NCI-H748 treated with DMSO at 0.1 percent for 48 hours (cell line): ENCODE data around the gene SDK2.
"Not testable (repeated sequence)": the region's sequence is repeated elsewhere in the genome, so short reads cannot be mapped to it uniquely, and the experiment has no call there.

Source experiments
- DNase-seq: peaks from one replicate; lab custom pipeline; 2025; lab: John Stamatoyannopoulos, UW

Gene SDK2

DNA sequence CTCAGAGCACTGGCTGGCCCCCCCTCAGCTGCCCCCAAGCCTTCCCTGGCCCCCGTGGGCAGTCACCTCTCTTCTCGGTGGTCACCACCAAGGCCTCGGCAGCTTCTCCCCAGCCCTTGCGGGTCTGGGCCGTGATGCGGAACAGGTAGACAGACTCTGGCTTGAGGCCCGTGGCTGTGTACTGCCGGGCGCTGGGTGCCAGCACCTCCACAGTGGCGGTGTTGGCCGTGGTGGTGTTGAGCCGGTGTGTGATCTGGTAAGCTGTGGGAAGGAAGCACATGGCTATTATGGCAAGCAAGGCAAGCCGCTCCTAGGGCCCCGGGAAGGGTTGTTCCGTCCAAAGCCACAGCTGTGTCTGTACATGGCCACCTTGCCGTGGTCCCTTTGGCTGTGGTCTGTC, 254.0 kb downstream of the SDK2 start:
- DNase-seq, result no peak

DNA sequence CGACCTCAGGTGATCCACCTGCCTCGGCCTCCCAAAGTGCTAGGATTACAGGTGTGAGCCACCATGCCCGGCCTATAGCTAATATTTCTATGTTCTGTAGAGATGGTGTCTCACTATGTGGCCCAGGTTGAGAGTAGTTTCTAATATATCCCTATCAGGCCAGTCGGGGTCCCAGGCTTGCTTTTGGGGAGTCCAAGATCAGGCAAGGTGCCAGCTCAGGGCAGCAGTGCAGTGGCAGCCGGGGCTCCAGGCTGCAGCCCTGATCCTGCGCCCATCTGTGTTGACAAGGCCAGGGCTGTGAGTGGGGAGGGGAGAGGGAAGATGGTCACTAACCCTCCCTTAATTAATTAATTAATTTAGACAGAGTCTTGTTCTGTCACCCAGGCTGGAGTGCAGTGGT, 254.8 kb downstream of the SDK2 start:
- DNase-seq, result no peak

DNA sequence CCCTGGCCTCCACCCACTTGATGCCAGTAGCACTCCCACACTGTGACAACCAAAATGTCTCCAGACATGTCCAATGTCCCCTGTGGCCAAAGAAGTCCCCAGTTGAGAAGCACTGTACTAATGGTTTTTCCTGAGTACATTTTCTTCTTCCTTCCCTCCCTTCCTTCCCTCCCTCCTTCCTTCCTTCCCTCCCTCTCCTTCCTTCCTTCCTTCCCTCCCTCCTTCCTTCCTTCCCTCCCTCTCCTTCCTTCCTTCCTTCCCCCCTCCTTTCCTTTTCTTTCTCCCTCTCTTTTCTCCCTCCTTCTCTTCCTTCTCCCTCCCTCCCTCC, 255.7 kb downstream of the SDK2 start:
- DNase-seq, result no peak

DNA sequence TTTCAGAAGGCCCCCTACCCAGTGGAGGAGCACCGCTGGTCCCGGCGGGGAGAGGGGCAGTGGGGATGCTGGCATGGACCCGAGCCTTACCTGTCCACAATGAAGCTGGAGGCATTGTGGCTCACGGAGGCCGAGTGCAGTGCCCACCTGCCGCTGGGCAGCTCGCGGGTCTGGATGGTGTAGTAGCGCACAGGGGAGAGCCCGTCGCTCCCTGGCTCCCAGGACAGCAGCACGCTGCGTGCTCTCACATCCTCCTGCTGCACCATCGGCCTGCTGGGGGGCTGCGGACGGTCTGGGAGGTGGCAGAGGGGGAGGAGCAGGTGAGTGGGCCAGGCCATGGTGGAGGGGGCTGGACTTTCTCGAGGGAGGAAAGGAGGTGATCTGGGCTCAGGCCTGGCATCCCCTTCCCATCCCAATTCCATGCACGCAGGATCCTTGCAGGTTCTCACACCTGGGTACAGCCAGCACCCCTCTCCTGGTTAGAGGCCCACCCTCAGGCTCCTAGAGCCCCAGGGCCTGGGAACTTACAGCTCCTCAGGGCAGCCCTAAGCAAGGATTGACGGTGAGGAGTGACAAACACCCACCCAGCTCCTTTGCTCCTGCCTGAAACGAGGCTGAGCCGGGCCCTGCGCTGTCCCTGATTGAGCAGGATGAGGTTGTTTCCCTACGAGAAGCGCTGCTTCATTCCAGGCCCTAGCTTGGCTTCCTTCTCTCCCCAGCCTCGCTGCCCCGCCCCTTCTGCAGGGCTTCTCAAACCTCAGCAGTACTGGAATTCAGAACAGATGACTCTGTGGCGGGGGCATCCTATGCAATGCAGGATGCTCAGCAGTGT, 256.3 kb downstream of the SDK2 start:
- DNase-seq, result no peak

DNA sequence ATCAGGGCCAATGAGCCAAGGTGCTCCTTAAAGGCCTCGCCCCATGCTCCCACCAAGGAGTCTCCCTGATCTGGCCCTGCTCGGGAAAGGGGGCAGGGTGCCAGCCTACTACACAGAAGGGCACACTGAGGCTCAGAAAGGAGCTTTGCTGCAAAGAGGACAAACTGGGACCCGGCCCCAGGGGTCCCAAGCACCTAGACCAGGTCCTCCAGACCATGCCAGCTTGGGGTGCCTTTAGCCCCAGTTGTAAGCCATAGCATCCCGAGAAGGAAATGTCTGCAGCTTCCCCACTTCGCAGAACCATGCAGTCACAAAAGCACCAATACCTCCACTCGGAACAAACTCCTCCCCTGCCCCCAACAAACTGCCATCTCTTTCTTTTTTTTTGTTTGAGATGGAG, 257.7 kb downstream of the SDK2 start:
- DNase-seq, result no peak

DNA sequence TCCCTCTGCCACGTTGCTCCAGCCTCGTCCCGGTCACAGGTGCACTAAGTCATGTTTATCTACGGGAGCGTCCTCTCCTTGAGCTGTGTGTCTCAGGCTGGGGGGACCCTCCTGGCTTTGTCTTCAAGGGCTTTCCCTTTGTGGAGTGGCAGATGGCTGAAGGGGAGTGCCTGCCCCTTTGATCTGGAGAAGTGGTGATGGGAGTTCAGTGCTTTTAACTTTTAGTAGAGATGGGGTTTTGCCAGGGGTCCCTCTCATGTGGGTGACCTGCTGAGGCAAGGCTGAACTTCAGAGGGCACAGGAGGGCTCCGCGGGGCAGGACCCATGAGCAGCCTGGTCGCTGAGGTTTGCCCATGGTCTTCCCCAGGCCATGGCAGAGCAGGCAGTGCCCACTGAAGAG, 259.3 kb downstream of the SDK2 start:
- DNase-seq, result no peak

DNA sequence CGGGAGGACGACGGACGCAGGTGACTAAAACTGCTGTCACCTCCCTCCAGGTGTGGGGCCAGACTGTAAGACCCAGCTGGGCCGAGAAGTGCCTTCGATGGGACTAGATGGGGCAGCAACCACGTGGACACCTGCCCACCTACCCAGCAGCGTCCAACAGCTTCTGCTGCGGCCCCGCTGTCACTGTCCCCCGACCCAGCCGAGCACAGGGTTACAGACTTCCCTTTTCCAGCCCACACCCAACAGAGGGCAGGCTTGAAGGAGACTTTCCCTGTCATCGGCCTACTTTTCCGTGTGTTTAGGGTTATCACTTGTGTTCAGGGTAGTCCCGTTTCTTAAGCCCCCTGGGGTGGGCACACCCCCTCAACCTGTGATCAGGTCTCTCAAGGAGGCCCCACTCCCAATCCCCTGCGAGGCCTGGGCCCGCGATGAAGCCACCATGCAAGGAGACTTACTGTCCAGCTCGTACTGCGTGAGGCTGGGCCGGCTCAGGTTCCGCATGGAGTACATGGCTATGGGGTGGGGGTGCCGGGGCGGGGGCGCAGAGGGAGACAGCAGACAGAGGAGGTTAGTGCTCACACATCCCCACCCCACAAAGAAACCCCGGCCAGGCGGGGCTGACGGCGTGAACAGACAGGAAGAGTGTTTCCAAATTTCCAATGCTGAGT, 263.7 kb downstream of the SDK2 start:
- no peak for DNase-seq

DNA sequence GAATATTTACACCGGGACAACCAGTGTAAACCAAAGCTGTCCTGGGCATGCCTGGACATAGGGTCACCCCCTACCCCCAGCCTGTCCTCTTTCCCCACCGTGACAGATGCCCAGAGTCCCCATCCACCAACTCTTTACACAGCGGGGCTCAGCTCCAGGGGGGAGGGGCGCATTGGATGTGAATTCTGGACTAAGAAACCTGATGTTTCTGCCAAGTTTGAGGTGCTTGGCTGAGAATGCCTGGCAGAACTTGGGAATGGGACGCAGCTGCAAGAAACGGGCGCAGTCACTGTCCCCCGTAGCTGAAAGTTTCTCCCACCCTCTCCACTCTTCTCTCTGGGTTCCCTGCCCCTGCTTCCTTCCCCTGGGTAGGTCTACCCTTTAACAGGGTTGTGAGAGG, 264.4 kb downstream of the SDK2 start:
- DNase-seq, result no peak

DNA sequence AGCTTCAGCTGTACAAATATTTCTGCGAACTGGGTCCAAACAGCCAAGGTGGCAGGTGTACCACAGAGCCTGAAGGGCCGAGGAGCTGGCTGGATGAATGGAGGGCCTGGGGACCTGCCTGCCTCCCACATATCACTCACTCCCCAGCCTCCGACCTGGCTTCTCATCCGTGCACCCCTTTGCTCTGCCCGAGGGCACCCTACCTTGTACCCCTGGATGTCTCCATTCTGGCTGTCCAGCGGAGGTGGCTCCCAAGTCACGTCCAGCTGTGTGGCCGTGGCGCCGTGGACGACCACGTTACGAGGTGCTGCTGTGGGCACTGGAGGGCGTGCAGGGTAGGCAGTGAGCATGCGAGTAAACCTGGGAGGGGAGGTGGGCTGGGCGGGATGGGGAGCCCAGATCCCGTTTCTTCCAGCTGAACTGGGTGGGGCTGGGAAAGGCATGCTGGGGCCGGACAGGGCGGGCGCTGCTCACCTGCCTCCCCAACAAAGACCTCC, 265.2 kb downstream of the SDK2 start:
- no peak for DNase-seq

DNA sequence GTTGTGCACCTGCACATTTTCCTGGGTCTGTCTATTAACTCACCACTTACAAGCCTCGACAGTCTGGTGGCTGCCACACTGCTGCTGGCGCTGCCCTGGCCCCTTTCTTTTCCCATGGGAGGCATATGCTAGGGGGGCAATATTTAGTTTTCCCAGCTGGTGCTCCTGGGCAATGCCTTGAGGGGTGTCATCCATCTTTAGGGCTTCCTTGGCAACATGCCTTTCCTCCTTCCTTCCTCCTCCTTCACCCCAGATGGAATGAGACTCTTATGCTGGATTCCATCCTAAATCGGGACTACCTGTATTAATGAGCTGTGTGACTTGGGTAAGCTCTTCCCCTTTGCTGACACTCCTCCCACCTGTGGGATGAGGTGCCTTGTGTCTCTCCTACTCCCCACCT, 267.6 kb downstream of the SDK2 start:
- no peak for DNase-seq

DNA sequence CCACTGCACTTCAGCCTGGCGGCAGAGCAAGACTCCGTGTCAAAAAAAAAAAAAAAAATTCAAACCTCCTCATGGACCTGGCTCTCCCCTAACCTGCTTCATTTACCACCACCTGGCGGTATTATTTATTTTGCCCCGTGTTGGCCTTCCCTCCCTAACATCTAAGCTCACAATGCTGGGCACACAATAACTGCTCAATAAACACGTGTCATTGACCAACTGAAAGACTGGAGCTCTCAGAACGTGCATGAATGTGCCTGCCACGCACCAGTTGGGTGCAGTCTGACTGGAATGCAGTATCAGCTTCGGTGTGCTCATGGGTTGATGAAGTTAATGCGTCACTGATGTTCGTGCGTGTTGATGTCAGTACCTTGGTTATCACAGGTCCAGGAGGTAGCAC, 268.1 kb downstream of the SDK2 start:
- DNase-seq, result no peak

DNA sequence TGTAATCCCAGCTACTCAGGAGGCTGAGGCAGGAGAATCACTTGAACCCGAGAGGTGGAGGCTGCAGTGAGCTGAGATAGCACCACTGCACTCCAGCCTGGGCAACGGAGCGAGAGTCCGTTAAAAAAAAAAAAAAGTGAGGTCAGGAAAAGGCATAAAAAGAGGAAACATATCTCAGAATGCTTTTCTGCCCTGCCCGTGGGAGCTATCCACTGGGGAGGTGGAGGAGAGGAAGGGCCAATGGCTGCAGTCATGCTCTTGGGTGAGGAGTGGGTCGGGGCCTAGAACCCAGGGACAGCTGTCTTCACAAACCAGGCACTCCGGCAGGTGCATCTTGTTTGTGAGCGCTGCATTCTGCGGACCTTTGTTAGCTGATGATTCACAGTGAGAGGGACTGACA, 272.4 kb downstream of the SDK2 start:
- no peak for DNase-seq

DNA sequence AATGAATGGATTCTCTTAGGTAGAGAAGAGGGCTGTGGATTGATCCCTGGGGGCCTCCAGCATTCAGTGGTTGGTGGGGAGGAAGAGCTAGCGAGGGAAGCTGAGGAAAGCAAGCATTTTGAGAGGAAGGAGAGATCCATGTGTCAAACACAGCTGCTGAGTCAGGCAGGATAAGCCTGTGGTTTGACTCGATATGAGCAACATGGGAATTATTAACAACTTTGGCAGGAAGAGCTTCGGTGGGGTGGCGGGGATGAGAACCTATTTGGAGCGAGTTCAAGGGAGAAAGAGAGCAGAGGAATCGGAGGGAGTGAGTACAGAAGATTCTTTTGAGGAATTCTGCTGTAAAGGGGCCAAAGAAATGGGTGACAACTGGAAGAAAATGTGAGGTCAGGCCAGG, 273.0 kb downstream of the SDK2 start:
- DNase-seq, result no peak

DNA sequence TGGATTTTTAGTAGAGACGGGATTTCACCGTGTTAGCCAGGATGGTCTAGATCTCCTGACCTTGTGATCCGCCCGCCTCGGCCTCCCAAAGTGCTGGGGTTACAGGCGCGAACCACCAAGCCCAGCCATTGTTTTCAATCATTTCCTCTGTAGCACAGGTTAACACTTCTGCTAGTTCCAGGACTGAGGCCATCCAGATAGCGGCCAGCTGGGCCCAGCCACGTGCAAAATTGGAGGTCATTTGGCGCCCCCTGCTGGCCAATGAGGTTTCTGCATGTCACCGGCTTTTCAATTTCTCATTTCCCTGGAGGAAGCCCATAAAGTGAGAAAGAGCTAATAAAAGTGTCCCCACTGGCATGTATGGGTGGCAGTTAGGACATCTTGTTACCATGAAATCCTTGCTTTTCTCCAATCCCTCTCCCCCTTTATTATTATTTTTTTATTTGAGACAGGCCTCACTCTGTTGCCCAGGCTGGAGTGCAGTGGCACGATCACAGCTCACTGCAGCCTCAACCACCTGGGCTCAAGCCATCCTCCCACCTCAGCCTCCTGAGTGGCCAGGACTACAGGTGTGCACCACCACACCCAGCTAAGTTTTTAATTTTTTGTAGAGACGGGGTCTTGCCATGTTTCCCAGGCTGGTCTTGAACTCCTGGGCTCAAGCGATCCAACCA, 274.3 kb downstream of the SDK2 start:
- not testable (repeated sequence) for DNase-seq

DNA sequence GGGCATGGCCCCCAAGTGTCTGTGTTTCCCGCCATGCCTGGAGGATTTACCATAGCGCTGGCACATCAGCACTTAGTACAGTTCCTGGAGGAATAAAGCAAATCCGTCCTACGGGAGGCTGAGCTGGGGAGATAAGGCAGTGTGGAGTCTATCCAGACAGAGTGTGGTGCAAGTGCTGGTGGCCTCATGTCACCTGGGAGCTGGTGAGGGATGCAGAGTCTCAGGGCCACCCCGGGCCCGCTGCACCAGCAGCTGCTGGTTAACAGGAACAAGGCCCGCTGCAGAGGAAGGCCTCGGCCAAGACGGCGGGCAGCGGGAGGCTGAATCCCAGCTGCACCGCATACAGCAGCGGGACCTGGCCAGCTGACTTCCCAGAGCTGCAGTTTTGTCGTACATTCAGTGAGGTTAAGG, 275.1 kb downstream of the SDK2 start:
- DNase-seq, result no peak

DNA sequence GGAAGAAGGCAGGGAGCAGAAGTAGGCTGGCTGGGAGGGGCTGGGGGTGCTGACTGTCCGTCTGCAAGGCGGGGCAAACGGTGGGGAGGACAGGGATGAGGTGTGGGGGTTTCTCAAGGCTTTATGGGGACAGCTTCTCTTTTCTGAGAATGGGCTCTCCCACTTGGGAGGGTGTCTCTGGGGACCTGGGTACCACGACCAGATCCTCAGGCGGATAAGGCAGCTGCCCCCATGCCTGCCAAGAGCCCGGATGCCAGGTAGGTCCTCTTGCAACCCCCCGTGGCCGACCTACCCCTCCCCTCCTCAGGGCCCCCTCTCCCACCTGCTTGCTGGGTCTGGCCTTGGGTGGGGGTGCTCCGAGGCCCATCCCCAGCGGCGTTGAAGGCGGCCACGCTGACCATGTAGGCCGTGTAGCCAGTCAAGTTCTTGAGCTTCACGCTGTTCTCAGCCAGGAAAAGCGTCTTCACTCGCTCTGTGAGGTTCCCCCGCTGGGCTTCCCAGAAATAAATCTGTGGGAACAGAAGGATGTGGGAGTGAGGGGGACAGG, 276.1 kb downstream of the SDK2 start:
- no peak for DNase-seq

DNA sequence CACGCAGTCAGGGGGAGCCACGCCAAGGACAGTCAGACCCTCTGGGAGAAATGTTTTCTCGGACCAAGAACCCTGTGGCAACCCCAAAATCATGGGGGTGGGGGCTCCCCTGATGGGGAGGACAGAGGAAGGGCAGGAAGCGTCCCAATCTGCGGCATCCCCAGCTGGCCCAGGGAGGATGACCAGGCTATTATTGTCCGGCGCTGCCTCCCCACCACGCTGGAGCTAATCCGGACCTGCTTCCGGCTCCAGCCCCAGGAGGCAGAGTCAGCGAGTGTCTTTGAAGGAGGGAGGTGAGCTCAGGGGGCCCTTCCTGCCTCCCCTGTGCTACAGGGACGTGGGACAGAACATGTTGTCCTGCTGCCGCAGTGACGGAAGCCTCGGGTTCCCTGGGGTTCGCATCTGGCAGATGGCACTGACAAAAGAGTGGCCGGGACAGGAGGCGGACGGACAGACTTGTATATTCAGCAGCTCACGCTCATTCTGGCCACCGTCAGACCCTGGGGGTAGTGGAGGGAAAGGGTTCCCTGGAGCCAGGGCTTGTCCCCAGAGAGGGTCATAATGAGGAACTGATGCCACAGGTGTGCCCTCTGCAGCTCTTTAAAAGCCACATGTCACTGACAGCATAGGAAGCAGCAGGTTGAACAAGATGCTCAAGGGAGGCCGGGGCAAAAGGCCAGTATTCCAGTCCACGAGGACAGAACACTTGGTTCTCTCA, 278.2 kb downstream of the SDK2 start:
- DNase-seq, result no peak

DNA sequence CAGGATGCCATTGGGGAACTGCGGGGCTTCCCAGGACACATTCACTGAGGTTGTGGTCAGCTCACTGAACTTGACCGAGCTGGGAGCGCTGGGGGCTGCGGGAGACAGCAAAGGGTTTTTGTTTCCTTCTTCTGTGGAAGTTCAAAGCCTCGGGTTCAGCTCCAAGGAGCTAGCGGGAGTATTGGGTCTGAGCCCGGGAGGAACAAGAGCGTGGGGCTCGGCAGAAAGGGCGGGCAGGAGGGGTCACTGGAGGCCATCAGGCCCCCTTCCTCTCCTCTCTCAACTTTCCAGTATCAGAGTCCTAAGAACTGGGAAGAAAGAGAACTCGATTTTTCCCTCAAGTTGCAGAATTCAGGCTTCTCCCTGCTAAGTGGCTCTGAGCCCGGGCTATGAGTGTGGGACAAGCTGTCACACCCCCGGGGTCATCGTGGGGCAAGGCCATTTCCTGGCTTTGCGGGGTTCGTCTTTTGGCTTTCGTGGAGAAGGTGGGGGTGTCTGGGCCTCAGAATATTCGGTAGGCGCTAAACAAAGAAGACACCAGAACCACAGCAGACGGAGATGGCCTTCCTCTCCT, 278.9 kb downstream of the SDK2 start:
- DNase-seq, result no peak

DNA sequence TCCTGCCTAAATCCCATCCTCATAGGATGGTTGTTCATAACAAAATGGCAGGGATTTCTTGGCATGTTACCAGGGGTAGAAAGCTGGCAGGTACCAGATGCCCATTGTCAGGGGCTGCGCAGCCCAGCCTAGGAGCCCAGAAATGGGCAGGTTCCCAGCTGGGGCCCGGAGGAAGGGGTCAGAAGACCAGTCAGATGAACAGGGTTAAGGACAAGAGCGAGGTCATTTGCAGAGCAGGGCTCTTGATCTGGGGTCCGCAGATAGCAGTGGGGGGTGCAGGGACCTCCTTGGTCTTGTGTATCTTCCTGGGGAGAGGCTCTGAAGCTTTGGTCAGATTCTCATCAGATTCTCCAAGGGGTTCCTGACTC, 280.1 kb downstream of the SDK2 start:
- no peak for DNase-seq

DNA sequence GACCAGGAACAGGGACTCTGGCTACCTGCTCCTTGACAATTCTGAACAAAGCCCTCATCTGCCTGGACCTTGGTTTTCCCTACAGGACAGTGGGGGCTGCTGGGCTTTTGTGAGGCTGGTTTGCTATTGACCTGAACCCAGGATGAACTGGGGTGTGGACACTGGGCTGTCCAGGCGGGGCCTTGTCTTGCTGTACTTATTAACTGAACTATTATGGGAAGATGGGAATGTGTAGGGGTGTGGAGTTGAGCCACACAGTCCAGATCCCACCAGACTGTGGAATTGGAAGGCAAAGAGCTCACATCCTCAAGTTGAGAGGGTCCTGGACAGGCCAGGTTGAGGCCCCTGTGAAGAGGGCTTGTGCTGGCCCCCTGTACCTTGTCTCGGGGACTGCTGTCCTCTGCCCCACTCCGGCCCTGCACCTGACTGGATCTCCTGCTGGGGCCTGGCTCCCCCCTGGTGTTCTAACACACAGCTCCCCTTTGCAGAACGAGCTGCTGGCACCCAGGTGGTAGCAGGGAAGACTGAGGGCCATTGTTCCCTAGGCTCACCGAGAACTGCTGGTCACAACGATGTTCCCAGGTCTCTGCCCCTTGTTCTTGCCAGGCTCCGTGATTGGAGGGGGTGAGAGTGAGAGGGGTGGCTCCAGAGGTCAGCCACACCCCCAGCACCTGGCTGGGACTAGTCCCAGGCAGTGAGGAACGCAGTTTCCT, 280.6 kb downstream of the SDK2 start:
- DNase-seq, result no peak

DNA sequence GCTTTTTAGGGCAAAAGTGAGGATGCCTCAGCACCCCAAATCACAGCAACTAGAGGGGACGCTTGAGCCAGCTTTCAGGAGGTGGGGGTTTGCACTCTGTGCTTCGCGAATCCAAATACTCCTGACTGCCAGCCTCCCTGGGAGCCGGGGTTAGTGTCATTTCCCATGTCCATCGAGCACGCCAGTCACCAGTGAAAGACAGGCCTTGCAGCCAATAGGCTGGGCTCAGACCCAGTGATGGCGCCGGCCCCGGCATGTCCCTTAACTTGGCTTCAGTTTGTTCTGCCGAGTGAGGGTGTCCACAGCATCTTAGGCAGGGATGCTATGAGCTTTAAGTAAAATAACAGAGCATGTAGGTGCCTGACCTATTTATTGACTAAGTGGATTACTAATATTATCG, 281.5 kb downstream of the SDK2 start:
- no peak for DNase-seq
